Left kidney (tissue), 2 donors: ENCODE measurements around the gene CACNA1D. TPM values are rescaled to one million over a fixed set of nuclear protein-coding genes. Genes with fewer than 3 reads are reported as not detected.

Experiments
- DNase-seq: peaks from one replicate; pipeline ENCODE4 v3.0.0-alpha.2; 2013
- polyA plus RNA-seq: library from polyadenylated mRNA; unstranded; fragments of 120-200 nt; gene quantifications from one replicate; pipeline ENCODE4 v1.2.1, GENCODE V29; 2013; ENCODE audit not compliant: insufficient read length

The CACNA1D gene
- polyA plus RNA-seq, 1 donor: 21.9 TPM

DNA sequence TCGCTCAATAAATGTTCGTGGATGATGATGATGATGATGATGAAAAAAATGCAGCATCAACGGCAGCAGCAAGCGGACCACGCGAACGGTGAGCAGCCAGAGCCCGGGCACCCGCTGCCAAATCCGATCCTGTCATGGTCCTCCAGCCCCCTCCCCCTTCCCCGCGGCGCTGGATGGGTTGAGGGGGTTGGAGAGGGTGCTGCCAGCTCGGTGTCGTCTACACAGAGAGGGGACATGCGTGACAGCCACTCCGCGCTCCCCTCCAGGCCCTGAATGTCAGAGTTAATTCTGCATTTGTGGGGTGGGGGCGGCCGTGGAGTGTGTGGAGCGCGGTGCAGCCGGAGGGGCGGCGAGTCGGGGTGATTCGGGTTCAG, 722 bp downstream of the CACNA1D start:
- no peak for DNase-seq

DNA sequence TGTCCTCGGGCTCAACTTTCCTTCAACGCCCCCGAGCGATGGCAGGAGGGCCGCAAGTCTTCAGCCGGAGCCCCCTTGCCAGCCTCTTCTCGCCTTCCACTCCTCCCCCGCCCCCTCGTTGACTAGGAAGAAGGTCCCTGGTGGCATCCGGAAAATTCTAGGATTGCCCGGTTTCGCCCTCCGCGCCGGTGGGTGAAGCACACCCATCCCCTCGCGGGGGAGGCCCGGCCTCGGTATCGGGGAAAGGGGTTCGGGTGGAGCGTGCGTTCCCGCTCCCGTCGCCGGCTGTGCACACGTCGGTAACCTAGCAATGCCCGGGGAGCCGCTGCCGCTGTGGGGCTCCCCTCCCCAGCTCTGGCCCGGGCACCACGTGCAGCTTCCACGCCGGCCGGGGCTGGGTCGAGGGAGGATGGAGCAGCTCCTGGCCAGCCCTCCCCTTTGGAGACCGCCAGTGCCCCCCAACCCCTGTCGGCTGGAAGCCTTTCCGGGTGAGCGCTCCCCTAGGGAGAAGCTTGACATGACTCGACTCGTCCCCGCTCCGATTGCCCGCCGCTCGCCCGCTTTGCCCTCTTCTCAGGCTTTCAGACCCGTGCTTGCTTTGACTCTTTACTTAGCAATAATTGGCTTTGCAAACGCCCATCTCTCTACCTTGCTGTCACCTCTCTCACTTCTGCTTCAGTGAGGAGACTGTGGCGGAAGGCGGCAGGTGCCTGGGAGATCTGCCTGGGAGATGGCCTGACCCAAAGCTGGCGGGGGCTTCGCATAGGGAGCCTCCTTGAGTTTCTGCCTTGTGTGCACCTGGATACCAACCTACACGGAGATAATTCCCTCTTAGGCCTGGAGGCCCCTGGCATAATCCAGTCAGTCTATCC, 1.3 kb downstream of the CACNA1D start:
- no peak for DNase-seq

DNA sequence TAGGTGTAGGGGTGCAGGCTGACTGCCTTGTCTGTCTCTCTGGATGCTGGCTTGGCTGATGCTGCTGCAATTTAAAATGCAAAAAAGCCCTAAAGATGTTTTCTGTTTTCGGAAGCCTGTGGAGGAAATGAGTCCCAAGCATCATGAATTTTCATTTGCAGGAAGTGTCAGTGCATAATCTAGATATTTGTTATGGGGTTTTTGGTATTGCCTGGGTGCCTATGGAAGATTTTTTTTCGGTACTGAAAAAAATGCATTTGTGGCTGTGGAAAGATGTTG, 1.9 kb downstream of the CACNA1D start:
- no peak for DNase-seq

DNA sequence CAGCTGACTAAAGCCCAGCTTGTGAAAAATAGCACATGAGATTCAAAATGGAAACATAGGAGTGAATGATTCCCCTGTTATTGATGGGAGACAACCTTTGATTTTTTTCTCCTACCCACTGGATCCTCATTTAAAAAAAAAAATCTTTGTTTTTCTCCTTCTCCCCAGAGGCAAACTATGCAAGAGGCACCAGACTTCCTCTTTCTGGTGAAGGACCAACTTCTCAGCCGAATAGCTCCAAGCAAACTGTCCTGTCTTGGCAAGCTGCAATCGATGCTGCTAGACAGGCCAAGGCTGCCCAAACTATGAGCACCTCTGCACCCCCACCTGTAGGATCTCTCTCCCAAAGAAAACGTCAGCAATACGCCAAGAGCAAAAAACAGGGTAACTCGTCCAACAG, 2.6 kb downstream of the CACNA1D start:
- no peak for DNase-seq

DNA sequence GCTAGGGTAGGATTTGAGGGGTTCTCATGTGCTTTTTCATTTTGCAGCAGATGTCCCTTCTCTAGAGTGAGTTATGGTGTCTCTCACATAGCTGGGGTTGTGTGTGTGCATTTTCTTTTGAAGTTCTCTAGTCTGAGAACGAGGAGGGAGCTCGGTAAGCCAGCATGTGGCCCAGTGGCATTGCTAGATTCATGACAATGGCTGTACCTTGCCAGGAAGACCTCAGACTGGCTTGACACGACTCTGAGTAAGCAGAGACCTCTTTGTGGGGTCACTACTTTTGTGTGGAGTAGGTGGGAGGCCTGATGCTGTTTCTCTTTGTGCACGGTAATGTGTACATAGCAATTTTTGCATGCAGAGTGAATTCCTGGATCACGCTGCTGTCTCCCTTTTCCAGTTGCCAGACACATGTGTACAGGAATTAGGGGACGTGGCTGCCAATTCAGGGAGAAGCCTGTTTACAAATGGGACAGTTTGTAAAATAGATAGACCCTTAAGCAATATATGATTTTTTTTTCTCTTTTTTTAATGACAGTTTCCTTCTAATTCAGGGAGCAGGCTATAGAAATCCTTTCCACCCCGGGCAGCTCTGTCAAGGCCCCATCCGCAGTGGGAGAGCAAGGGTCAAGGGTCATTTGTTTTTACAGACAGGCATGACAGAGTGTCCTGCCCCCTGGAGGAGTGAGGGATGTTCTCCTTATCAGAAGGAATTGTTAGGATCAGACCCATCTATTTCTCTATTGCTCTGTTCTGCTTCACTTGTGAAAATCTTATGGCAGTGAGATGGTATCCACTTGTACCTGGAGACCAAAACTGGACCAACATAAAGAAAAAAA, 4.6 kb downstream of the CACNA1D start:
- DNase-seq: no peak

DNA sequence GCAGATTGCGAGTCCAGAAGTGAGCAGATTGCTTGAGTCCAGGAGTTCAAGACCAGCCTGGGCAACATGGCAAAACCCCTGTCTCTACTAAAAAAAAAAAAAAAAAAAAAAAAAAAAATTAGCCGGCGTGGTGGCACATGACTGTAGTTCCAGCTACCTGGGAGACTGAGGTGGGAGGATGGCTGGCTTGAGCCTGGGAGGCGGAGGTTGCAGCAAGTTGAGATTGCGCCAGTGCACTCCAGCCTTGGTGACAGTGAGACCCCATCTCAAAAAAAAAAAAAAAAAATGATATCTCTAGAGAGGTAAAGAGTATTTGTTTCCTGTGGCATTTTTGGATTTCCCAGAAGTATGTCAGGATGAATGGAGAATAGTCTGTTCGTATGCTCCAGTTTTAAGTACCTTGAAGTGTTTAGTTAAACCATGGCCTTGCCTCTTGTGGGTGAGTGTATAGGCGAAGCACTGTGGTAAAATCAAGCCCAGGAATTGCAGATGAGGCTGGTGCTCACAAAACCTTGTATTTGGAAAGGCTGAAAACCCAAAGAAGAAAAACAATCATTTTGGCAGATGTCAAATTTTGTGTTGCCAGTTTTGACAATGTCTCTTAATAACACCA, 5.9 kb downstream of the CACNA1D start:
- DNase-seq: no peak

DNA sequence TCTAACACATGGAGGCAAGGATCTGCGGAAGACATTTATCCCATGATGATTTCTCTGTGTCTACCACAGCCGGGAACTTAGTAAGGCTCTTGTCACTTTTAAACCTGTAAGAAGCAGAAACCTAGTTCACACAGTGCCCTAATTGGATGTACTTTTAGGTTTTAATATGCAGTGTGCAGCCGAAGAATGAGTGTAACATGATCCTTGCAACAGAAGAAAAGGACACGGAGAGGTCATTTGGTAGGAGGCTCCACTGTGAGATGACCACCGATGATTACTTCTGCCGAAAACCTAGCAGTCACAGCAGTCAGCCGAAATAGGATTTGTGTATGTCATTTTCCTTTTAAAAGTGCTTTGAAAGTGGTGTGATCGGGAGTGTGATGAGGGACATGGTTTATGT, 6.8 kb downstream of the CACNA1D start:
- no peak for DNase-seq

DNA sequence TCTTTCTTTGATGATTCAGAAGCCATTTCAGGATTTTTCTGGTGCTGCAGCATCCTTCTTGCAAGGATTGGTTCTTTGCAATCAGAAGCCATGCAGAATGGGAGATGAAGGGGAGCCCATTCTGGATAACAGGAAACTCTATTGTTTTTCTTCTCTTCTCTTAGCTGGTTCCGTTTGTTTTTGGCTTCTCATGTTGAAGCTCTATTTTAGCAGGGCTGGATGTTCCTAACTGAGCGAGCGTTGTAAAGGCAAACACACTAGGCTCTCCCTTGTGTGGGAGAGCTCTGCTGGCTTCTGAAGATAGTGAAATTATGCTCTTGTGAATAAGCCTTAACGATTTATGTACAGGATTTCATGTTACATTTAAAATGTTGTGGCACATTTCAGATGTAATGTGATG, 8.3 kb downstream of the CACNA1D start:
- DNase-seq: no peak

DNA sequence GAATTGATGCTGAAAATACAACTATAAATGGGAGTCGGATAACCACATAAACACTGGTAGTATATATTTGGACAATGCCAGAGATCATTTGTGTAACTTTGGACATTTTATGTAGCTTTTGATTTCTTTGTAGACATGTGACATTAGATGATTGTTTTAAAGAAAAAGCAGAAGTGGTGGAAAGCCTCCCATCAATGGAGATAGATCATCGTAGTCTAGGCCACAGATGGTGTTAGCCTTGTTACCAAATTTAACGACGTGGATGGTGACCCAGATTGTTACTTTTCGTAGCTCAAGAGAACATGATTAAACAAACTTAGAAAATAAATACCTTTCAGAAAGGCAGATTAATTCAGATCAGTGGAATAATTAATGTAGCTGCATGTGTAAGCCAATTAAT, 8.8 kb downstream of the CACNA1D start:
- no peak for DNase-seq

DNA sequence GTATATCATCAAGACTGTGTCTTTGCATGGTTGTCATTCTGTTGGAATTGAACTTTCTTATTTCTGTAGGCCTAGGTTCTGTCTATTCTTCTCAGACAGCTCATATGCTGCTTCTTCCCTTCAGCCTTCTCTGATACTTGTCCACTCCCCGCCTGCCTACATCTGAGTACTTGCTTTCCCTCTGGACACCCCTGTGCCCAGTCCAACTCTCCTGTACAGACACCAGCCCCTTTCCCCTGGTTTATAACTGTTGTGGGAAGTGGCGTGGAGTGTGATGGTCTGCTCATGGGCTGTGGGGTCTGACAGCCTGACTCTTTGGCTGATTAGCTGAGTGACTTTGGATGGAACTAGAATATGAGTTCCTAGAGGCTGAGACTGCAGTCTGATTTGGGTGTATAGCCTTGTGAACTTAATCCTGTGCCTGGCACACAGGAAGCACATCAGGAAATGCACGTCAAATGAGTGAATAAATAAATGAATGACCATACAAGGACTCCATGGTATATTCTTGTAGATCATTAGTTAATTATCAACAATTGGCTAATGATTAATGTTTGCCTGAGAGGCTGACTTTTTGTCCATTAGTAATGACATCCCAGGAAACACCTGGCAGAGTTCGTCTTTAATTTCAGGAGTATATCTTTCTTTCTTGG, 11.8 kb downstream of the CACNA1D start:
- no peak for DNase-seq

DNA sequence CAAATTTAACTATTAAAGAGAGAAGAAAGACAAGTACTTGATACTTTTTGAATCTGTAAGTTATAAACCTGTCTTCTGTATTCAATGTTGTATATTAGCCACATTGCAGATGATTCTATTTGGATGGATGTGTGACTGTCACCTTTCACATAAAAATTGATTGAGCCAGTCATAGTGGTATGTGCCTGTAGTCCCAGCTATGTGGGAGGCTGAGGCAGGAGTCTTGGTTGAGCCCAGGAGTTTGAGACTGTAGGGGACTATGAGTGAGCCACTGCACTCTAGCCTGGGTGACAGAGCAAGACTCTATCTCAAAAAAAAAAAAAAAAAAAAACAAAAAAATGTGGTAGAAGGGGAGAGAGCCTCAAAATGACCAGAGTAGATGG, 12.3 kb downstream of the CACNA1D start:
- no peak for DNase-seq

DNA sequence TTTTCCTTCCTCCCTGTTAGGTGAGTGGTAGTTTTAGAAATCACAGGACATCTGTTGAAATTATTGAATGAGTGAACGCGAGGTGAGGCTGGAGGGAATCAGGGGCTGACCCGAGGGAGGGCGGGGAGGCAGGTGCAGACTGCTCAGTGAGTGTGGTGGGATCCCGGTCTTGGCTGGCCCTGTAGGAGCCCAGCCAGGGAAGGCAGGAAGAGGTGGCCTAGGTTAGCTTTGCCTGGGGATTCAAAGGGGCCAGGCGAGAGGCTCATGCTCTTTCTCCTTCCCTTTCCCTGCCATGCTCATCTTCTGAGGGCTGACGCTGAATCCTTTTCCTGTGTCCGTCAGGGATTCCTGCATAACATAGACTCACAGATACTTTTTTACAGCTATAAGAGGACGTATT, 15.1 kb downstream of the CACNA1D start:
- no peak for DNase-seq

DNA sequence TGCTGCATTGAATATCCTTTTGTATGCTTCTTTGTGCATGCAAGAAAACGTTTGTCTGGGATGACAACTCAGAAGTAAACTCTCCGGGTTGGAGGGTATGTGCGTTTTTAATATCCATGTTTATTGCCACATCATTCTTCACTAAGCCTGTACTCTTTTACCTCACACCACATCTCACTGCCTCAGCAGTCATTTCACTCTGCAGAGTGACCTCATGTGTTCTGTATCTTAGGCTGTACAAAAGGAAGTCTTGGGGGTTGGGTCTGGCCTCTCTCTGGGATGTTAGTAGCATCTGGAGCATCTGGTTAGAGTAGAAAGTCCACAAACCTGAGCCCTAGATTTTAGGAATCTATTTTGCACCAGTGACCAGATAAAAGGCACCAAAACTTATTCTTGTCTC, 16.1 kb downstream of the CACNA1D start:
- DNase-seq: no peak

DNA sequence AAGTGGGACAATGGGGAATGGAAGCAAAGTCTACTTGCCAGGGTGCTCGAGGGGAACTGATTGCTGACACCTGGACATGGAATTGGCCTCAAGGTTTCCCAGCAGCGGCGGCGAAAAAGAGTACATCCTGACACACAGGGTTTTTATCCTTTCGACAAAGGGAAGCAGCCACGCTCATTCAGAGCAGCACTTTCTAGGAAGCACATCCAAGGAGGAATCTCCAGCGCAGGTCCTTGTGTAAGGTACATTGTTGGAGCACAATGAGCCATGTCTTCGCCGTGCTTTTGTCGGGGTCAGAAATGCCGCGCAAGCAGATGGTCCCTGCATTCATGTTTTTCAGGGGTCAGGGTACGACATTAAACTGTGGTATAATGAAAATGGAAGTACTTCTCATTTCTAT, 16.8 kb downstream of the CACNA1D start:
- no peak for DNase-seq

DNA sequence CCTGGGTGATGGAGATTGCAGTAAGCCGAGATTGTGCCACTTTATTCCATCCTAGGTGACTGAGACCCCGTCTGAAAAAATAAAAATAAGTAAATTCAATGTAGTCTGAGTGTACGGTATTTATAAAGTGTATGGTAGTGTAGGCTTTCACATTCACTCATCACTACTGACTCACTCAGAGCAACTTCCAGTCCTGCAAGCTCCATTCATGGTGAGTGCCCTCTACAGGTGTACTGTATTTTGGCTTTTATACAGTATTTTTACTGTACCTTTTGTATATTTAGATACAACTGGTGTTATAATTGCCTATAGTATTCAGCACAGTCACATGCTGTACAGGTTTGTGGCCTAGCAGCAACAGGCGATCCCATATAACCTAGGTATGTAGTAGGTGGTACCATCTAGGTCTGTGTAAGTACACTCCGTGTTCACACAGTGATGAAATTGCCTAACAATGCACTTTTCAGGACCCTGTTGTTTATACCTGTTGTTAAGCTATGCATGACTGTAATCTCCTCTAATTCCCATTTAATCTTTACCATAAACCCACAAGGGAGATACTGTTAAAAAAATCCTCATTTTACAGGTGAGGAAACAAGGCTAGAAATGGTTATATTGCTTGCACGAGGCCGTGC, 19.3 kb downstream of the CACNA1D start:
- DNase-seq: no peak

DNA sequence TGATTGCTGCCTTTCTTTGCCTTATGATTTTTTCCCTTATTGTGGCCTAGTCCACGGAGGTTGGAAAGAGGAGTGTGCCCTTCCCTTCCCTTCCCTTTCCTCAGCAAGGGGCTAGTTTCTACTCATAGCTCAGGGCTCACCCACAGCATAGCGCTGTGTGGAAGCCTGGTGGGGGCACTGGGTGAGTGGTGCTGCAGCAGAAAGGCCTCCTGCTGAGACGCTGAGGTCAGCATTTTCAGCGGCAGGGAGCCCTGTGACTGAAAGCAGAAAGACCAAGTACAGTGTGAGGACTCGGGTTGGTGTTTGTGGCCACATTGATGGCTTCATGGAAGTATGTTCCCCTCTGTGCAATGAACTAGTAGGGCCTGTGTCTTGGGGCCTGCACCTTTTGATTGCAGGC, 21.9 kb downstream of the CACNA1D start:
- DNase-seq: no peak

DNA sequence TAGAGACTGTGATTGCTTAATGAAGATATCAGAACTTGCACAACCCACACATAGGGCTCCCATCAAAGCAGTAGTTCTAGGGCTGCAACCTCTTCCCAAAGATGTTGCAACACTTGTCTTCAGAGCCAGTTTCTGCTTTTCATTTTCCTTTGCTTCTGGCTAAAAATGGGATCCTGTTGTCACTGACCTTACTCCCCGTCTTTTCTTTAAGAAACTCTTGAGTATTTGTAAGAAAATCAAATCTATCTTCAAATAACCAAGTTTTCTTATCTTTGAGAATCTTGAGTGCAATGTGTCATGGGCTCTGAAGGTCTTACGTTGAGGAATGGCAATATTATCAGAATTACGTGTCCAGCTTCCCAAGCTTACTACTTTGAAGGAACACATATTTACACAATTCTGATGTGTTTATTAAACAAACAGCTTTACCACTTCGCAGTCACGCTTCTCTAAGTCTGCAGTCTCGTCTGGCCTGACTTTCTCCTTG, 24.1 kb downstream of the CACNA1D start:
- no peak for DNase-seq

DNA sequence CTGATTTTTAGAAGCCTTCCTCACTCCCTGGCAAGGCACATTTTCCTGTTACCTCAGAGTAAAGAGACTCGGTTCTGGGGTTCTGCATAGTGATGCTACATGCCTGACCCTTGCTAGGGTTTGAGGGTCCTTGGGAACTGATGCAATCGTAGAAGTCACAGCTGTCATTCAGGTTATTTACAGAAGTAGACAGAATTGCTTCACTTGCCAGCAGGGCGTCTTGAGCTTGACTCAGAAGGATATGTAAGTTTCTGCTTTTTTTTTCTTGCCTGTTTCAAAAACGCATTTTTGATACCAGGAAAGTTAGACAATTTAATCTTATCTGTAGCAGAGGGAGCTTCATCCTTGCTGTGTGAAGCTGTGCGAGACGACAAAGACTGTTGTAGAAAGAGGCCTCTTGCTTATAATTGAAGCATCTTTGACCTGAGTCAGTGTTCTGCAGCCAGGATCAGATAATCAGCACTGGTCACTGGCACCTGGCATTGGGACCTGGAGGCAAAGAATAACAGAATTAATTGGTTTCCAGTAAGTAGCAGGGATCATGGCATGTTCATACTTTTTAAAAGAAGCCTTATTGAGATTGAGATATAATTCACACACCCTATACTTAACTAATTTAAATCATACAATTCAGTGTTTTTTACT, 24.8 kb downstream of the CACNA1D start:
- DNase-seq: no peak

DNA sequence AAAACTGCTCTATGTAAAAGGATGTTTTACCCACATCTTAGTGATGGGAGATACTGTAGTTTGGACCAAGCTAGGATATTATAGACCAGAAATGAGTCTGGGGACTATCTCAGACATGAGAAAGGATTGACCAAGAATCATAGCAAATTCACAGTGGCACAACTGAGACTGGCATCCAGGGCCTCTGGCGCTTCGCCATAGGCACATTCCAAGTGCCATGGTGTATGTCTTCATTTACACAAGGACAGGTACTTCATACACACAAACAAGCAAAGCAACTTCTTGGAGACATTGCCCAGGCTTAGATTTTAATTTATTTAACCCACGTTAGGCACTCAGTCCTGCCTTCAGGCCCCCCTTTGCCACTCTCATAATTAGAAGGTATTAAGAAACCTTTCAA, 28.9 kb downstream of the CACNA1D start:
- no peak for DNase-seq

DNA sequence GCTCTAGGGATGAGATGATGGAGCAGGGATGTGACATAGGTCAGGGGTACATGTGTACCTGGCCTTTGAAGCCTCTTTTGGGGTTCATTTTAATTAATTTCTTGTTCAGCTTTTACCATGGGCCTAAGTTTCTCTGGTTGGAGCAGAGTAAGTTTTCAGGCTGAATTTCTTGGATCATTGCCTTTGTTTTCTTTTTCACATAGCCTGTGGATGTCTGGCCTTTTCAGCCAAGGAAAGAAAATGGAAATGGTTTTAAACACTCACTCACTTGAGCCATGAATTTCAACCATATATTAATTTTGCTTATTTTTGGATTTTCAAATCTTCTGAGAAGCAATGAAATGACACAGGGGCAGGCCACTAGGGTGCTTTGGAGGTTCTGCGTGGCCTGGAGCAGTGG, 30.2 kb downstream of the CACNA1D start:
- no peak for DNase-seq
